Left lung (tissue), 10 donors: Measurements from ENCODE around the gene KCNAB2. TPM values are rescaled to one million over a fixed set of nuclear protein-coding genes. Genes with fewer than 3 reads are reported as not detected.

Experiments
- ATAC-seq: fragments of 200-7000 bp; cut with Tn5 transposase; one replicate; pipeline ENCODE4 v1.9.1; 2020; ENCODE audit warnings: moderate library complexity
- DNase-seq, 4 donors: peaks; one replicate each; pipeline ENCODE4 v3.0.0-alpha.2; 2013 to 2020
- H3K27ac ChIP-seq, 2 donors: fragments of 200-600 bp; sonication (generic) in 1 of 2; one replicate each; pipeline versions ENCODE4 v1.5.0 to v1.8.0; 2020 to 2021
- H3K27me3 ChIP-seq, 2 donors: fragments of 200-600 bp; sonication (generic) in 1 of 2; one replicate each; pipeline versions ENCODE4 v1.5.0 to v1.8.0; 2020 to 2021
- H3K36me3 ChIP-seq, 2 donors: fragments of 200-600 bp; sonication (generic) in 1 of 2; one replicate each; pipeline versions ENCODE4 v1.5.0 to v1.8.0; 2020 to 2021
- H3K4me1 ChIP-seq, 2 donors: fragments of 200-600 bp; one replicate each; pipeline ENCODE4 v1.8.0; 2021
- H3K4me3 ChIP-seq, 2 donors: fragments of 200-600 bp; sonication (generic) in 1 of 2; one replicate each; pipeline versions ENCODE4 v1.5.0 to v1.8.0; 2020 to 2021; ENCODE audit warnings: mild to moderate bottlenecking in 1 of 2
- H3K9me3 ChIP-seq, 2 donors: fragments of 200-600 bp; sonication (generic) in 1 of 2; one replicate each; pipeline versions ENCODE4 v1.5.0 to v1.8.0; 2020 to 2021
- CTCF ChIP-seq, 2 donors: fragments of 200-600 bp; sonication (generic) in 1 of 2; IDR thresholded peaks; one replicate each; pipeline versions ENCODE4 v1.5.0 to v1.8.0; 2021; ENCODE audit warnings: antibody characterized with exemption in 2 of 2
- intact Hi-C, 2 donors: fragments of 100-400 bp; cut with DNase I; formaldehyde crosslinking; loops; one replicate each; pipeline versions ENCODE4 v1.11.2 to v1.14.2; 2022
- polyA plus RNA-seq, 6 donors: library from polyadenylated mRNA; unstranded; fragments of 120-200 nt; gene quantifications; one replicate each; pipeline ENCODE4 v1.2.1, GENCODE V29; 2013; ENCODE audit not compliant: insufficient read length in 6 of 6
- total RNA-seq, 2 donors: library from RNA; stranded (reverse); fragmentation: NEBNext Ultra II Directional; extraction: Animal tissue kit (Norgen Biotek cat#: 25700); gene quantifications; one replicate each; pipeline ENCODE4 v1.2.1, GENCODE V29; 2021
- donor health status: DM: no; HTN: yes; CAD: no.
- donor health status: DM: no; HTN: no; CAD: no.

The KCNAB2 gene
- total and polyA plus RNA-seq, 8 donors, result 5.6 to 82.5 (median 6.7) TPM

- TF ChIP-seq CTCF (IDR thresholded peaks at IDR 0.05), result no peak
- ATAC-seq, result no peak
- Histone ChIP-seq H3K36me3 (peaks cover 0 to 4% of the 10 kb centered on the region in 2 donors), H3K4me1 (no peaks in the 10 kb centered on the region), H3K27ac (no peak overlapping the region), H3K4me3 (no peak overlapping the region), H3K27me3 (no peaks in the 10 kb centered on the region), H3K9me3 (no peaks in the 10 kb centered on the region)
- intact Hi-C loops, result no loop called here
- DNase-seq, result peak in 2 of 4 donors; percentile 24 to 78
Observed at GRCh38 chr1:6002714-6003501, 42.8 kb upstream of the KCNAB2 start.

GRCh38 chr1:6003568-6004411 lies 41.9 kb upstream of the KCNAB2 start:
- Histone ChIP-seq H3K36me3 (peaks cover 0 to 4% of the 10 kb centered on the region in 2 donors), H3K4me3 (no peak overlapping the region), H3K27ac (no peak overlapping the region), H3K9me3 (no peaks in the 10 kb centered on the region), H3K4me1 (no peaks in the 10 kb centered on the region), H3K27me3 (no peaks in the 10 kb centered on the region)
- no peak for TF ChIP-seq CTCF (IDR thresholded peaks at IDR 0.05)
- ATAC-seq (no peak), DNase-seq (peak in 2 of 4 donors; percentile 19 to 24)
- intact Hi-C loops, result no loop called here

- Histone ChIP-seq H3K27ac (no peak overlapping the region), H3K27me3 (no peaks in the 10 kb centered on the region), H3K4me1 (peaks cover 0 to 7% of the 10 kb centered on the region in 2 donors), H3K9me3 (no peaks in the 10 kb centered on the region), H3K36me3 (peaks cover 0 to 4% of the 10 kb centered on the region in 2 donors), H3K4me3 (no peak overlapping the region)
- intact Hi-C loops, result no loop called here
- TF ChIP-seq CTCF (IDR thresholded peaks at IDR 0.05), result no peak
- ATAC-seq, result no peak
- DNase-seq, result peak in 1 of 4 donors; percentile 31
Observed at GRCh38 chr1:6004412-6005123, 41.1 kb upstream of the KCNAB2 start.

- no peak overlapping the region for H3K4me3 ChIP-seq
- peaks cover 0 to 4% of the 10 kb centered on the region in 2 donors for H3K36me3 ChIP-seq
- DNase-seq (peak in 1 of 4 donors; percentile 53), ATAC-seq (no peak)
- no peaks in the 10 kb centered on the region for H3K27me3 ChIP-seq
- no peak for TF ChIP-seq CTCF (IDR thresholded peaks at IDR 0.05)
- no peak overlapping the region for H3K27ac ChIP-seq
- intact Hi-C loops, result no loop called here
- H3K9me3 ChIP-seq, result no peaks in the 10 kb centered on the region
- peaks cover 0 to 7% of the 10 kb centered on the region in 2 donors for H3K4me1 ChIP-seq
Observed at GRCh38 chr1:6005276-6005917, 40.3 kb upstream of the KCNAB2 start.
